HG03575 (cell line): ENCODE data around the gene IL2RA.
"Not testable (repeated sequence)": the region's sequence is repeated elsewhere in the genome, so short reads cannot be mapped to it uniquely, and the experiment has no call there.

Source experiments
- ATAC-seq: cut with Tn5 transposase; IDR thresholded peaks from one replicate; pipeline ENCODE4 v1.9.1; 2021; ENCODE audit not compliant: unreplicated experiment, insufficient number of reproducible peaks, low FRiP score; ENCODE audit errors: extremely low read depth

The IL2RA gene

DNA sequence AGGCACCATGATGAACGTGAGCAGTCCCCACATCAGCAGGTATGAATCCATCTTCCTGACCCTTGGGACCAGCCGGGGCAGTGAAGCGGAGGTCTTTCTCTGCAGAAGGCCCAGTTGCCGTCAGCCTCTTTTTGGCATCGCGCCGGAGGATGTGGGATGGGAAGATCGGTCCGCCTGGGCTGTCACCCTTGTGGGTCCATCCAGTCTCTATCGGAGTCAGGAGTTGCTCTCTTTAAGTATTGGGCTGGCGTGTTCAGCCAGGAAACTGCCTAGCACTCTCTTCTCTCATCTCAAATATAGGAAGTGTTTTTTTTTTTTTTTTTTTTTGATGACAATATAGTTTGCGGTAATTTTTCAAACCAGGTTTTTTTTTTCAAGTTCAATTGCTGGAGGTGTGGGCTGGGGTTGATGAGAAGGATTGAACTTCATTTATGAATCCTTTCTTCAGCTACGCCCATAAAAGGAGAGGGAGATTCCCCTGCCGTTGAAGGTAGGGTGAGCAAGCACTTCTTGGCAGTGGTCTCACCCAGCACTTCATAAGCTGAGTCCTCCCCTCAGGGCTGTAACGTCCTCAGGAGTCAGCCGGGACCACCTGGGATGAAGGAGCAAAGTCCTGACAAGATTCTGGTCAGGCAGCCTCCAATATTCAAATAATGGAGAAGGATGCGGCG lies at the start of gene IL2RA:
IL2RA (minus strand) TSS at position 267 of the 671 bp plus-strand sequence; CDS start at position 51, 216 bp downstream.
- no peak for ATAC-seq

DNA sequence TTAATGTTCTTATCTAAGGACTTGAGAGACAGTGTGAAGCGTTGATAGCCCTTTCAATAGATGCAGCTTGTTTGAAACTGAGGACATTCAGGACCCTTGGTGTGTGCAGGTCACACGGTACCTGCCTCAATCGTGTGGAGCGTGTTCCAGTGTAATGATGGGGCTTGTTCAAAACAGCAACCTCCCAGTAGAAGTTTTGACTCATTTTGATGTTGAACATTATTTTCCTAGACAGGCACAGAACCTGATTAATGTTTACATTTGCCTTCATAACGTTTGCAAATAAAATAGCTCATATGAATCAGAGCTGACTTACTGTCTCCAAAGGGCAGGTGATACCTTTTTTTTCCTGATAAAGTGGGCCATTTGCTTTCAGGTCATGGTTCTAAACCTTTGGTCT lies 48.0 kb upstream of the IL2RA start:
- ATAC-seq = no peak

DNA sequence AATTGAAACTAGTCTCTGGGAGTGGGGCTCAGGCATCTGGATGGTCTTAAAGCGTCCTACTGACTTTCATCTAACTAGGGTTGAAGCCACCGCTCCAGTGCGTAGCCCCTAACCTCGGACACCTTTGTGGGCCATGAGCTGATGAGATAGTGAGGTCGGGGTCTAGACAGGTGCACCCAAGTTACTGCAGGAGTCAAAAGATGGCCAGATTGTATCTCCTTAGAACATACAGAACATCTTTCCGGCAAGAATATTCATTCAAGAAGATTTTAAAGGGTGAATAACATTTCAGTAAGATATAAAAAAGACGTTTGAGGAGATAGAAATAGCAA lies 47.2 kb upstream of the IL2RA start:
- no peak for ATAC-seq

DNA sequence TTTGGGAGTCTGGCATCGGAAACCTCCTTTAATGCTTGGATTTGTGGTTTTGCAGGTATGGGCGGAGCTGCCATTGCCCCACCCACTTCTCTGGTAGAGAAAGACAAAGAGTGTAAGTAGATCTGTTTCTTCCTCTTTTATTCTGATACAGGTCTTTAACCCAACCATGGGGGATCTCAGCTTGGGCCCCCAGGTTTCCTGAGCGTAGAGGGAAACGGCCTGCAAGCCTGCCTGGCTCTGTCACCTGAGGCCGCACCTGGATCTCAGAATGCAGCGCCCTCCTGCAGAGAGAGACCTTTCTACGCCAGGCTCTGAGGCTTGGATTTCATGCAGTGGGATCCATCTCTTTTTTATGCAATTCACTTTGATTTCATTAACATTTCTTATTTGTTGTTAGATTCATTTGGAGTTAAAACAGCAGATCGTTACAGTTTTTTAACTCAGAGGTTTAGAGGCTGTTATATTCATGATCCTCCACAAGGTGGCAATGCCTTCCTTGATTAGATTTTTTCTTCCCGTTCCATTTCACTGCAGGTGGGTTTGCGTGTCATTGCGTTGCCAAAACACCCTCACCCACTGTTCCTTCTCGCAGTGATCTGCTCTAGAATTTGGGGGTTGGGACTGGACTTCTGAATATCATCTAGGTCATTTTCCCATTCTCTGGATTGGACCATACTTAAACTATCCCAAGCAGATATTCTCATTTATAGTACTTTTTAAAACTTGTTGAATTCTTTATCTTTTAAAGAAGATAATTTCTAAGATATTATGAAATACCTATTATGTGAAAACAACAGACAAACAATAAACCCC lies 46.7 kb upstream of the IL2RA start:
- ATAC-seq = no peak

DNA sequence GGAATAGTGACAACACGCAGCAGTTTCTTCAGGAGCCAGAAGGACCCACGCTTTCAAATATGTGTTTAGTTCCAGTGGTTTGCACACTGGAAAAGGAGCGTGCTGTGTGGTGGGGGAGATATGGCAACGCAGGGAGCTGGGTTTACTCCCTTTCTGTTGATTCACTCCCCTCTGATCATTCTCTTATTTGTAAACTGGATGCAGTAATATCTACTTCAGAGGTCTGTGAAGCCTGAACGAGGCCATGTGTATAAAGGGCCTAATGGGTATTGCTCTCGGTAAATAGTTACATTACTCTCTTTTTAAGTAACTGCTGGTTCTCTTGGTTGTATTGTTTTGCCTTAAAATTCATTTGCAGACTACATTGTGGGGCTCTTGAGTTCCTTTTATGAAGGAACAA lies 45.9 kb upstream of the IL2RA start:
- ATAC-seq = no peak

DNA sequence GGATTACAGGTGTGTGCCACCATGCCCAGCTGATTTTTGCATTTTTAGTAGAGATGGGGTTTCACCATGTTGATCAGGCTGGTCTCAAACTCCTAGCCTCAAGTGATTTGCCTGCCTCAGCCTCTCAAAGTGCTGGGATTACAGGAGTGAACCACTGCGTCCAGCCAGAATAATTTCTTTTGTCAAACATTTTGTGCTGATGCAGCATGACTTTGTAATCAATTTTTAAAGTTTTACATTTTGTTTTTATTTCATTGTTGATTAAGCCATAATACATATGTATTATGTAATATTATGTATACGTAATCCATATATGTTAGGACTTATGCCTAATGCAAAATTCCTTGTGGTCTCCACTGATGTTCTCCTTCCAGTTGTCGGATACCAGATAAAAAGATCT lies 45.4 kb upstream of the IL2RA start:
- ATAC-seq = not testable (repeated sequence)

DNA sequence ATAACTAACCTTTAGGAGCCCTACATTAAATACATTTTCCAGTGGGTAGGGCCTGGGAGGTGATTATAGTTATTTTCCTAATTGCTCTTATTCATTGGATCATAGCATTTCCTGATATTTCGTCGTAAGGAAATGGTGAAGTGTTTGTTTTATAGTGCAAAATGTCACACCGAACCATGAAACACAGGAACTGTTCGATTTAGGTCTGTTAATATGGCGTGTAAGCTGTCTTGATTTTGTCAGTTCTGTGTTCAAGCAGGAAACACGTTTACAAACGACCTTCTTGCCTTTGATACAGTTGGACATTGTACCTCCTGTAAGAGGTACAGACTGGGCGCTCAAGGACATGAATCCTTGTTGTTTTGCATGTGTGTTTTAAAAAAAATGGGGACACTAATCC lies 41.4 kb upstream of the IL2RA start:
- ATAC-seq = no peak

DNA sequence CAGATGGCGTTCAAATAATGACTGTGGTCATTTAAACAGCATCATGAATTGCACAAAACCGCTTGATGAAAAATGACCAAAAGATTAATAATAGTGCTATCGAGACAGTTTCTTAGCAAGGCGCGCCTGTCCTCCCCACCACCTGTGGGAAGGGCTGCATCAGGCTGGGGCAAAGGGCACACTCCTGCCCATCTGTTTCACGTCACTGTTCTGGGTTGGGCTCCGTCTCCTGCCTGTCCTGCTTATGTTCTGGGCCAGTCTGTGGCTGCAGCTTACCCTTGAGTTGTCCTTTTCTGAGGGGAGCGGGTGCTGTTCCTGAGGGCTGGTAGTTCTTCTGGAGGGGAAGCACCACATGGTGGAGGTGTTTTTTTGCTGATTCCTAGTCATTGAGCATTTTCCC lies 40.0 kb upstream of the IL2RA start:
- ATAC-seq = no peak

DNA sequence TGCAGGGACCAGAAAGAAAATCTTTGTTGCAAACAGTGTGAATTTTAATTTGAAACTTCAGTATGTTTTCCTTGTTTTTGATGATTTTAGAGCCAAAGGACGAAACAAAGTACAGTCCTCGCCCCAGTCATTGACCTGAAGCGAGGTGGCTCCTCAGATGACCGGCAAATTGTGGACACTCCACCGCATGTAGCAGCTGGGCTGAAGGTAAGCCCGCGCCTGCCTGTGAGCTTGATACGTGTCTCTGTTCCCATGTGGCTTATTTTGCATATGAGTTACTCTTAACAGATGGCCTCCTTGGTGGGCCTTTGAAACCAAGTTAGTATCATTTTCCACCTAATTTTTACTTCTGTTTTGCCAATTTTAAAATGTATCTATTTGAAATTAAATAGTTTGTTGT lies 39.0 kb upstream of the IL2RA start:
- no peak for ATAC-seq

DNA sequence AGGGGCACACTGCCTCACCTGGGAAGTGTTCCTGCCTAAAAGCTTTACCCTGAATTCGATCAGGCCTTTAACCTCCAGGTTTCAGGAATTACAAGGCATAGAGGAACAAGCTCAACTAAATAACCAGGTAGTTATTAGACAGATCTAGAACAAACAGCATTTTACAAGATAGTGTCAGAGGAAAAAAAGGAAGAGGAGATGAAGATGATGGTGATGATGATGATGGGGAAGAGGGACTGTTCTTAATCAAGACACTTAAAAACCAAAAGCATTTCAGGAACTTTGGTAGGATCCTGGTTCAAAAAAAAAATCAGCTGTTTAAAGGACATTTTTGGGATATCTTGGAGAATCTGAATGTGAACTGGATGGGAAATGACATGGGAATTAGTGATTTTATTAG lies 38.2 kb upstream of the IL2RA start:
- ATAC-seq = no peak

DNA sequence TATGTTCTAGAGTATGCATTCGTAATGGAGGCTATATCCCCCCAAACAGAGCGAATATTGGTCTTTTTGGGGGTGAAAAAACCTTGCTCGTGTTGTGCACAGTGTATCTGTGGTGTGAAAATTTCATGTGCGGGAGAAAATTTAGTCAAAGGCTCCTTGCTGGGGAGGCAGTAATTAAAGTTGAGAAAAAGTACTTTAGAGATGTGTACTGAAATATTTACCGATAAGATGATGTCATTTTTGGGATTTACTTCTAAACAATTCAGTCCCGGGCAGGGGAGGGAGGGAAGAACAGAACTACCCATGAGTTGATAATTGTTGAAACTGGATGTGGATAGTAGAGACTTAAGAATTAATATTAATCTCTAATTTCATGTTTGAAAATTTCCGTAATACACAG lies 36.0 kb upstream of the IL2RA start:
- no peak for ATAC-seq

DNA sequence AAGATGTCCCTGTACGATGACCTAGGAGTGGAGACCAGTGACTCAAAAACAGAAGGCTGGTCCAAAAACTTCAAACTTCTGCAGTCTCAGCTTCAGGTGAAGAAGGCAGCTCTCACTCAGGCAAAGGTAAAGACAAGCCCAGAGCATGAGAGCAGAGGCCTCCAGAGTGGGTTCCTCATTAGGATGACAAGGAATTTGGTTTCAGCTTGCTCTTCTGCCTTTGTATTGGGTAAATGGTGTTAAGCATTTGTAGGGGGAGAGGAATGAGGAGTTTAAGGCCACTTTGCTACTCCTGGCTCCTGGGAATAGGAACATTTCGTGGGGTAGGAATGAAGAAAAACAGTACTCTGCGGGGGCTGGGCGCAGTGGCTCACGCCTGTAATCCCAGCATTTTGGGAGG lies 34.9 kb upstream of the IL2RA start:
- ATAC-seq = no peak

DNA sequence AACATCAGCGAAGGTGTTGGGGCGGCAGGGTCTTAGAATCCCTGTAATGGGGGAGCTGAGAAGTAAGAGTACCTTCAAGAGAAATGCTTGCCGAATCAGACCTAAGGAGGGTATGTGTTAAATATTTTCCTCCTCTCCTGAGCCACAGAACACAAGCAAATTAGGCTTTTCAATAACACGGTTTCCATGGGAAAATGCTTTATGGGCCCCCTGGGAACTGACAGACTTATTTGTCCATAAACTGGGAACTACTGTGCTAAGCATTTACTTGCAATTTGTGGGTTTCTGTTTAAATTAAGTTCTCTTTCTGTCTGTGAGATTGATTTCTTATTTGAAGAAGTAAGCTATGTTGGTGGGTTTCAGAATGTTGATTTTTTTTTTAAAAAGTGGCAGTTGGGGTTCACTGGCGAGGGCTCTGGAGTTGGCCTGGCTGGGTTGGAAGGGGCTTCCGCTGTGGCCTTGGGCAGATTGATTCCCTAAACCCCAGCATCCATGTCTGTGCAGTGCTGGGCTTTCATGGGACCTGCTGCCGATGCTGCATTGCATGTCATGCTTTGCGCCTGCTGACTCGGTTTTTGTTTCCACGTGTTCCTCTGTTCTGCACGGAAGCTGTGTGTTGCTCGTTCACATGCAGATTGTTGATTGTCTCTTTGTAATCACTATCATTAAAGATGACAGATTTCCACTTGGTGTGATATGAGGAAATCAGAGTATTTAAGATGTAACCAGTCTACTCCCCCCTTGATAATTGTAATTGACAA lies 33.8 kb upstream of the IL2RA start:
- no peak for ATAC-seq

DNA sequence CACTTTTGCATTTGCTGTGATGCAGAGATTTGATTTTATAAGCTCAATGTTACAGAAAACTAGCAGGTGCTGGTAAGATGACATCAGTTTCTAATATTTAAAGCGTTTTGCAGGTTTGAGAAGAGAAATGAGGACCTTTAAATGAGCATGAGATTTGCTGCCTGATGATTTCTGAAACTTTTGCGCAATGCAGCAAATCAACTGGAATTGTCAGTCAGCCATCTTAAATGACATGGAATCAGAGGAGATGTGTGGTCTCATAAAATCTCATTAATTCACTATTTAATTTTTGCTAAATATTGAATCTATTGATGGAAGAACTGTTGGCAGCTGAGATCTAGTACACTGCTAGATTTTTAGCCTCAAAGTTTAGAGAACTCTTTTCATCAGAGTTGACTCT lies 30.6 kb upstream of the IL2RA start:
- no peak for ATAC-seq

DNA sequence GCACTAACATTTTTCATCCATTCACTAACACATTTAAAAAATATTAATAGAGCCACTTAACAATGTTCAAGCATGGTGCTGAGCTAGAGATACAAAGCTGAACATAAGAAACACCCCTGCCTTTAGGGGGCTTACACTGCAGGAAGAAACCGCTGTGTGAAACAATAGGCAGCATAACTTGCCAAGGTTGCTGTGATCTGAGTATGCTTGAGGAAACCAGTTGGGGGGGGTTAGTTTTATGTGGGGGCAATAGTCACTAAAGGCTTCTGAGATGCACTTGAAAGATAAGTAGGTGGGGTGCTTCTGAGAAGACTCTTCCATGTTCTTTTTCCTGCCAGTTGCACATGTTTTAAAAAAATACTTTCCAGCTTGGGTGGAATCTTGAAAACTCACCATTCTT lies 29.5 kb upstream of the IL2RA start:
- no peak for ATAC-seq

DNA sequence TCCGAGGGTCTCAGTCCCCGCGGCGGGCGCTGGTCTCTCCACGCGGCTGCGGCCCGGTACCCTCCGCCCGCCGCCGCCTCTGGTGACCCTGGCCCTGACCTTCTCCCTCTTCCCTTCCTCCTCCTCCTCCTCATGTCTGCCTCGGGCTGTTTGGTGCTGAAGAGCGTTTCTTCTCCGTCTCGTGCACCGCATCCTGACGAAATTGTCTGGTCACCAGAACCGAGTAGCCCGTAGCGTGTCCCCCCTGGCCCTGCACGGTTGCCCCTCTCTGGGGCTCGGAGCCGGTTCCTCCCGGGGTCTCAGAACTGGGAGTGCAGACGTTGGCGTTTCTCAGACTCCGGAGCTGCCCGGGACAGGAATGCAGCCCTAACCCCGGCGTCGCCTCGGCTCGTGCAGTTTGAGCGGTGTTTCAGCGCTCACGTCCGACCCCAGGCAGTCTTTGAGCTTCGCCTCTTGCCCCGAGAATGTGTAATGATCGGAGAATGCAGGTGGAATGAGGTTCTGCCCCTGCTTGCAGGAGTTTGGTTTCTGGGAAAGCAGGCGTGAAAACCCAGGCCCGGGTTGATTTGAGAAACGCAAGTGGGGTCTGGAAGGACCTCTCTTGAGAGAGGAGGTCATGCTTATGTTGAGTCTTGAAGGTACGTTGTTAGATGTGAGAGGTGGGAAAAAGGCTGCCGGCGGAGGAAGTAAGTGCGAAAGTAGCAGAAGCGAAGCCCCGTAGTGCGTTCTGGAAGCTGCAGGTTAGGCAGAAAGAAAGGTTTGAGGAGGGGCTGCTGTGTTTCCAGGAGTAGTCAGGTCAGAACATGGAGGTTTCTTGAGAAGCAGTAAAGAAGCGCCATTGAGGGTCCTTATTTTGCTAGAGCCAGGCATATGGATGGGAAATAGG lies 27.4 kb upstream of the IL2RA start:
- no peak for ATAC-seq

DNA sequence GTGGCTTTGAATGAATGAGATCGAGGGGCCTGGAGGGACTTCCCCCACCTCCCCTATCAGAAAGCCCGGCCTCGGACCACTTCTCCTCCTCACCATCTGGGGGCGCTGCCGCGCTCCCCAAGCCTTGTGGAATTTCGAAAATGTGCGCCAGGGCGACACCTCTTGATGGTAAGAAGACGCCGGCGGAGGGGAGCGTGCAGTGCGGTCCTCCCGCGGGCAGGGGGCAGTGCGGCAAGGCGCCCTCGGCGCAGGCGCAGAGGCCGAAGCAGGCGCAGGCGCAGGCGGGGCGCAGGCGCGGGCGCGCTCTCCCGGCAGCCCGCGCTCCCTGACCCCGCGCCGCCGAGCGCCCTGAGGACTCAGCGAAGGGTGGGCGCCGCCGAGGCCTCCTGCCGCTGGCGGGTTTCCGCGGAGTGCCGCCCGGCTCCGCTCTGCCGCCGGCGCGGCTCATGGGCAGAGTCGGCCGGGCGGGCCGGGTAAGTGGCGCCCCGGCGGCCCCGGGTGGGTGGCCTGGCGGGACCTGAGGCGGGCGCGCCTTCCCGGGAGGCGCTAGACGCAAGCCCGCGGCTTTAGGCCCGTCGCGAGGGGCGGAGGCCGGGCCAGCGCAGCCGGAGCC lies 26.7 kb upstream of the IL2RA start, which contains the start of gene RBM17:
RBM17 (plus strand) TSS at position 314 of the 613 bp plus-strand sequence. CDS start 8,032 bp downstream, outside the sequence.
- ATAC-seq = peak; percentile 36

DNA sequence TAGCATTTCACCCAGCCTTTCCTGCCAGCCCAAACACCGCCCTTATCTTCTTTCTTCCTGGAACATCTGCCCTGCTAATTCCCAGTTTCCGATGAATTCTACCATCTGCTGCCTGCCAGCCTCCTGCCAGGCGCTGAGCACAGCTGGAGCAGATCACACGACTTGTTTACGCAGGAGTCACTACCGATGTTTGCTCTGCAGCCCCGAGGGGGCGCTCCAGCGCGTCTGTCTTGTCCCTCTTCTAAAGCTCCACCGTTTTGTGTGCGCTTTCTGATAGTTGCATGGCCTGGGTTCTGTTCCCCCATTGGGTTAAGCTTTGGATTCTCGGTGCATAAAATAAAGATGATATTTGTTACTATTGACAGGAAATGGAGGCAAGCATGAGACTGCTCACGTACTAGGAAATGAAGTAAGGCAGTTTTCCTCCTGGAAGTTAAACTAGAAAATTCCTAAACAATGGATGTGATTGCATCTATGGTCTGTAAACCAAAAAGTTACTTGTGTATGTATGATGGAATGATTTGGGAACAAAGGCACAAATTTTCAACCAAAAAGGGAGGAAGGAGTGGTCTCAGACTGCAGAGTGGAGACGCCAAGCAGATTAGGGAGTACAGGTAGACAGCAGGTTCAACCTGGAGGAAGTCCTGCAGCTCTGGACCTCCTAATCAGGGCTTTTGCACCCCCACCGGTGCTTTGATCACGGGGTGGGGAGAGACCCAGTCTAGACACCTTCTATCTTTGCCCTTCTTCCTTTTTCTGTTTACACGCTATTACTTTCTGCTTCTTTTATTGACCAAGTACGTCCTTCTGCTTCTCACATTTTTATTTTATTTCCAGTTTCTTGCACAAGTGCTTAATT lies 24.4 kb upstream of the IL2RA start:
- ATAC-seq = no peak
